CD4-positive, alpha-beta T cell treated with Interleukin-1 beta for 1 hour (primary cell): ENCODE measurements around the gene GPBP1.
"Not testable (repeated sequence)": the region's sequence is repeated elsewhere in the genome, so short reads cannot be mapped to it uniquely, and the experiment has no call there.

Experiments used
- DNase-seq, 2 donors: peaks; one replicate each; pipeline ENCODE4 v3.0.0-alpha.2; 2020 to 2022

Gene GPBP1

GRCh38 chr5:57211039-57211438 lies 37.2 kb downstream of the GPBP1 start:
- no peak for DNase-seq

GRCh38 chr5:57215629-57216195 lies 41.9 kb downstream of the GPBP1 start:
- no peak for DNase-seq

GRCh38 chr5:57216714-57217113 lies 42.9 kb downstream of the GPBP1 start:
- DNase-seq, result no peak

GRCh38 chr5:57219386-57219785 lies 45.5 kb downstream of the GPBP1 start:
- DNase-seq, result peak in 1 of 2 donors; percentile 43

- DNase-seq, result peak in 1 of 2 donors; percentile 83
Observed at GRCh38 chr5:57221049-57221568, 47.2 kb downstream of the GPBP1 start.

- no peak for DNase-seq
Observed at GRCh38 chr5:57225553-57225952, 51.7 kb downstream of the GPBP1 start.

- DNase-seq, result no peak
Observed at GRCh38 chr5:57229313-57229712, 55.5 kb downstream of the GPBP1 start.

GRCh38 chr5:57231607-57232006 lies 57.7 kb downstream of the GPBP1 start:
- DNase-seq, result no peak

GRCh38 chr5:57232293-57233033 lies 58.6 kb downstream of the GPBP1 start:
- DNase-seq, result no peak

GRCh38 chr5:57243286-57244137 lies 69.7 kb downstream of the GPBP1 start:
- no peak for DNase-seq

- DNase-seq, result no peak
Observed at GRCh38 chr5:57244331-57244730, 70.5 kb downstream of the GPBP1 start.

- peak in 1 of 2 donors; percentile 42 for DNase-seq
Observed at GRCh38 chr5:57246426-57246825, 72.6 kb downstream of the GPBP1 start.

- DNase-seq, result no peak
Observed at GRCh38 chr5:57247765-57248164, 73.9 kb downstream of the GPBP1 start.

- DNase-seq, result no peak
Observed at GRCh38 chr5:57249265-57249874, 75.5 kb downstream of the GPBP1 start.

GRCh38 chr5:57258052-57258451 lies 84.2 kb downstream of the GPBP1 start:
- no peak for DNase-seq

GRCh38 chr5:57258943-57259342 lies 85.1 kb downstream of the GPBP1 start:
- DNase-seq, result no peak

- DNase-seq, result no peak
Observed at GRCh38 chr5:57259704-57260103, 85.8 kb downstream of the GPBP1 start.

GRCh38 chr5:57262541-57262940 lies 88.7 kb downstream of the GPBP1 start:
- no peak for DNase-seq

GRCh38 chr5:57267805-57268204 lies 93.9 kb downstream of the GPBP1 start:
- DNase-seq, result no peak

GRCh38 chr5:57276353-57276752 lies 102.5 kb downstream of the GPBP1 start:
- no peak for DNase-seq

- DNase-seq, result no peak
Observed at GRCh38 chr5:57277085-57277484, 103.2 kb downstream of the GPBP1 start.

- no peak for DNase-seq
Observed at GRCh38 chr5:57280853-57281252, 107.0 kb downstream of the GPBP1 start.

GRCh38 chr5:57285084-57285483 lies 111.2 kb downstream of the GPBP1 start:
- DNase-seq, result not testable (repeated sequence)
